Activated CD4-positive, alpha-beta memory T cell treated with anti-CD3 and anti-CD28 coated beads for 36 hours (primary cell): ENCODE data around the gene CACNG5. TPM values are rescaled to one million over a fixed set of nuclear protein-coding genes. Genes with fewer than 3 reads are reported as not detected.

ENCODE experiments used
- CTCF ChIA-PET: fragments of 350-600 bp; sonication (Branson Sonifier 250); formaldehyde crosslinking; loops from one replicate; lab custom pipeline; 2021; ENCODE audit warnings: antibody characterized with exemption, inconsistent platforms; lab: Charles Lee
- POLR2A ChIA-PET: fragments of 350-600 bp; sonication (Branson Sonifier 250); formaldehyde crosslinking; loops from one replicate; lab custom pipeline; 2021; ENCODE audit warnings: antibody characterized with exemption; lab: Charles Lee
- DNase-seq: peaks from one replicate; pipeline ENCODE4 v3.0.0-alpha.2; 2020
- H3K27ac Mint-ChIP-seq: one replicate; pipeline ENCODE4 v1.8.0; 2021; ENCODE audit warnings: mixed read lengths
- H3K27me3 Mint-ChIP-seq: one replicate; pipeline ENCODE4 v1.8.0; 2021; ENCODE audit warnings: mixed read lengths
- H3K36me3 Mint-ChIP-seq: one replicate; pipeline ENCODE4 v1.8.0; 2021; ENCODE audit warnings: mixed read lengths
- H3K4me1 Mint-ChIP-seq: one replicate; pipeline ENCODE4 v1.8.0; 2021; ENCODE audit warnings: low read depth, mixed read lengths
- H3K4me3 Mint-ChIP-seq: one replicate; pipeline ENCODE4 v1.8.0; 2021; ENCODE audit warnings: mild to moderate bottlenecking, mixed read lengths
- H3K9me3 Mint-ChIP-seq: one replicate; pipeline ENCODE4 v1.8.0; 2021; ENCODE audit warnings: mixed read lengths
- intact Hi-C: fragments of 100-400 bp; cut with micrococcal nuclease; formaldehyde crosslinking; loops from one replicate; pipeline ENCODE4 v1.15.1; 2023
- total RNA-seq, 2 experiments: library from RNA; stranded (reverse); gene quantifications; one replicate each; pipeline ENCODE4 v1.2.3, GENCODE V29; 2021

The CACNG5 gene
- total RNA-seq, 2 experiments from 2014 or later: not detected

DNA sequence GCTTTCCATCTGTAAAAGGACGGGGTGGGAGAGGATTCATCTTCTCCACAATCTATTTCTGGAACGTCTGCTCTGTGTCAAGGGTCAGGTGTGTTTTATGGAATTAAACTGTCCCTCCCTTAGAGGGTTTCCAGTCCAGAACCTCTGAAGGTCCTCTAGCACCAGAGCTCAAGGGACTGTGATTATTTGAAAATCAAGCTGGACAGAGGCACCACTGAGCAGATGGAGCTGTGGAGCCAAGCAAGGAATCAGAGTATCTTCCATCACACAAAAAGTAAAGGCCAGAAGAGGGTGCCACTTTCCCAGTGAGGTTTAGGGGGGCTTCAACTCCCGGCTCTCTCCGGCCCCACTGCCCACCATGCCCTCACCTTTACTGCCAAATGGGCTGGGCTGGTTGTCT lies 6.8 kb downstream of the CACNG5 start:
- no peaks in the 10 kb centered on the region for H3K36me3 Mint-ChIP-seq
- no peak overlapping the region for H3K4me3 Mint-ChIP-seq
- no peak for DNase-seq
- H3K9me3 Mint-ChIP-seq: peaks cover 11% of the 10 kb centered on the region
- ChIA-PET POLR2A (no interaction called here), CTCF (no interaction called here)
- H3K27ac Mint-ChIP-seq: no peak overlapping the region
- peaks cover 17% of the 10 kb centered on the region for H3K27me3 Mint-ChIP-seq
- intact Hi-C loops: no loop called here
- no peaks in the 10 kb centered on the region for H3K4me1 Mint-ChIP-seq

DNA sequence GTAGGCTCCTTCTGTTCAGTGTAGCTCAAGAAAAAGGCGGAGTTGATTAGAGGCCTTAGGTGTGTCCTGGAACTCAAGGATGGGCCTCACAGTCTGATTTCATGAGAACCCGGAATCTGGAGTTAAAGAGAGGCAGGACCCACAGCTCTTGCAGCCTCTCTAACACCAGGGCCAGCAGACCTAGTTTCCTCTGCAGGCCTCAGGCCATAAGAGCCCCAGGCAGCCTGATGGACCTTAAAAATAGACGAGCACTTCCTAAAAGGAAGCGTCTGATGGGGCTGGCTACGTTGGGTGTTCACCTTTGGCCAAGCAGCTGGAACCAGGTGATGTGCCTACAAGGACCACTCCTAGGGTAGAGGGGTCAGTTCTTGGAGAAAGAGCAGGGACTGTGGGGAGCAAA lies 7.6 kb downstream of the CACNG5 start:
- ChIA-PET CTCF (no interaction called here), POLR2A (no interaction called here)
- H3K4me1 Mint-ChIP-seq: no peaks in the 10 kb centered on the region
- H3K36me3 Mint-ChIP-seq: no peaks in the 10 kb centered on the region
- intact Hi-C loops: no loop called here
- H3K4me3 Mint-ChIP-seq: no peak overlapping the region
- peaks cover 13% of the 10 kb centered on the region for H3K9me3 Mint-ChIP-seq
- no peak overlapping the region for H3K27ac Mint-ChIP-seq
- DNase-seq: no peak
- H3K27me3 Mint-ChIP-seq: peaks cover 12% of the 10 kb centered on the region

DNA sequence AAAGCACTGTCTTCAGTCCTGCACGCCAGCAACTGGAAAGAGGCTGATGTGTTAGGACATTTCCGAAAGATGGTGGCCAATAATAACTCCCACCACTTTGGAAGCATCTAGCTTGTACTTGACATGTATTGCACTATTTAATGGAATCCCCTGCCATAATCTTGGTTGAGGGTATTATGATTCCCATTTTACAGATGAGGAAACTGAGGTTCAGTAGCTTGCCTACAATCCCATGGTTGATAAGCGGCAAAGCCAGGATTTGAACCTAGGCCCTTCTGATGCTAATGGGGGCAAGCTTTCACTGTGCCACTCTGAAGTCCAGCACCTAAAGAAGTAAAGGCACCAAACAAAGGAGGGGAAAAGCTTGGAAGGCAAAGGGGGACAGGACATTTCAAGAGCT lies 8.0 kb downstream of the CACNG5 start:
- H3K9me3 Mint-ChIP-seq: peaks cover 13% of the 10 kb centered on the region
- H3K27me3 Mint-ChIP-seq: peaks cover 11% of the 10 kb centered on the region
- H3K36me3 Mint-ChIP-seq: no peaks in the 10 kb centered on the region
- no peak overlapping the region for H3K27ac Mint-ChIP-seq
- ChIA-PET CTCF (no interaction called here), POLR2A (no interaction called here)
- DNase-seq: no peak
- intact Hi-C loops: no loop called here
- H3K4me3 Mint-ChIP-seq: no peak overlapping the region
- no peaks in the 10 kb centered on the region for H3K4me1 Mint-ChIP-seq

DNA sequence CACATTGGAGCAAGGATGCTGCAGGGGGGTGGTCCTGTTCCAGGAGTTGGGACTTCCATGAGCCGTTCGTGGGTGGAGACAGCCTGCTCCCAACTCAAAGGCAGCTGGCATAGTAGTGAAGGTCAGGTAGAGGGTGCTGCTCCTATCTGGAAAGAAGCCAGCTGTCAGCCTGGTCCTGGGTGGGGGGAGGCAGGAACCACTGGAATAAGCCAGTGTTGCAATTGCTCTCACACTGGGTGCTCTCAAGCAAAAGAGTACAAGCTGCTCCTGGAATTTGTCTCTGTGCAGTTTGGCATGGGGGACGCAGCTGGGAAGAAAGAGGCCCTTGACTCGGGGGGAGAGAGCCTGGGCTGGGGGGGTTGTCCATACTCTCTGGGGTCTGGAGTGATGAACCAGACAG lies 8.7 kb downstream of the CACNG5 start:
- Mint-ChIP-seq H3K9me3 (peaks cover 13% of the 10 kb centered on the region), H3K36me3 (no peaks in the 10 kb centered on the region), H3K4me1 (no peaks in the 10 kb centered on the region), H3K4me3 (no peak overlapping the region), H3K27me3 (peaks cover 11% of the 10 kb centered on the region), H3K27ac (no peak overlapping the region)
- DNase-seq: no peak
- intact Hi-C loops: no loop called here
- ChIA-PET CTCF (interaction anchor here (0.6 kb wide), 1 partner anchor 749 kb away, joined by 3 read pairs; no protein-coding TSS in a partner anchor), POLR2A (no interaction called here)

DNA sequence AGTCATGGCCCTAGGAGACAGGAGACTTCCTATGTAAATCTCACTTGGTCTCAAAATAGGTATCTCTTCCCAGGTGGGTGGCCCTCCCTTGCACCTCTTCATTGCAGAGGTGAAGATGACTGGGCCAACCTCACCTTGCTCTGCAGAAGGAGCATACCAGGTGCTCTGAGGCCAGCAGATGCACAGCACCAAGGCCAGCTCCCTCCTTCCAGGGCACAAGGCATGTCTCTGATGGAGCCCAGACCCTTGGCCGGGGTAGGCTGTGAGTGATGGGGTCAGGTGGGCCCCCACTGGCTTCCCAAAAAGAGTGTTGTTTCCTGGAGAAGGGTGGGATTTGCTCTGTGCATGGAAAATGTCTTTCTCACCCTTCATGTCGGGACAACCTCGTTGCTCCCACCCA lies 12.8 kb downstream of the CACNG5 start:
- CTCF ChIA-PET: no interaction called here

DNA sequence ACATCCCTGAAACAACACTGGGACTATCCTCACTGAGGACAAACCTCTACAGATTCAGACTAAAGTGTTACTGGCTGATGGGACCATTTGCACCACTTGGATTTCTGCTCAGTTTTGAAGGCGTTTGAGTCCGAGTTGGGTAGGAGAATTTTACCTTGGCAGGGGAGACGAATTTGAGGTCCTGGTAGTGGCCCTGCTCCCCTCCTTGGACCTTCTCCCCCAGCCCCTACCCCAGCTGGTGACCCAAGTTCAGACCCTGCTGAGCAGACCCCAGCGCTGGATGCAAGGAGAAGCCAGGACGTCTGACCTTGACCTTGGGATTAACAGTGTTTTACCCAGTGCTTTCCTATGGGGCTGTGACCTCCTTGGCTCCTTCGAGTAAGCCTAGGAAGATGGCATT lies 13.6 kb downstream of the CACNG5 start:
- POLR2A ChIA-PET: no interaction called here
- DNase-seq: no peak
- intact Hi-C loops: no loop called here
- Mint-ChIP-seq H3K36me3 (no peaks in the 10 kb centered on the region), H3K27ac (no peak overlapping the region), H3K27me3 (peaks cover 6% of the 10 kb centered on the region), H3K9me3 (peaks cover 13% of the 10 kb centered on the region), H3K4me1 (no peaks in the 10 kb centered on the region), H3K4me3 (no peak overlapping the region)
- CTCF ChIA-PET: no interaction called here

More for the DNA sequence above, 12.8 kb downstream of the CACNG5 start:
- POLR2A ChIA-PET: no interaction called here
- Mint-ChIP-seq H3K4me1 (no peaks in the 10 kb centered on the region), H3K27ac (no peak overlapping the region), H3K4me3 (no peak overlapping the region), H3K36me3 (no peaks in the 10 kb centered on the region), H3K9me3 (peaks cover 13% of the 10 kb centered on the region), H3K27me3 (peaks cover 8% of the 10 kb centered on the region)
- intact Hi-C loops: no loop called here
- DNase-seq: no peak

DNA sequence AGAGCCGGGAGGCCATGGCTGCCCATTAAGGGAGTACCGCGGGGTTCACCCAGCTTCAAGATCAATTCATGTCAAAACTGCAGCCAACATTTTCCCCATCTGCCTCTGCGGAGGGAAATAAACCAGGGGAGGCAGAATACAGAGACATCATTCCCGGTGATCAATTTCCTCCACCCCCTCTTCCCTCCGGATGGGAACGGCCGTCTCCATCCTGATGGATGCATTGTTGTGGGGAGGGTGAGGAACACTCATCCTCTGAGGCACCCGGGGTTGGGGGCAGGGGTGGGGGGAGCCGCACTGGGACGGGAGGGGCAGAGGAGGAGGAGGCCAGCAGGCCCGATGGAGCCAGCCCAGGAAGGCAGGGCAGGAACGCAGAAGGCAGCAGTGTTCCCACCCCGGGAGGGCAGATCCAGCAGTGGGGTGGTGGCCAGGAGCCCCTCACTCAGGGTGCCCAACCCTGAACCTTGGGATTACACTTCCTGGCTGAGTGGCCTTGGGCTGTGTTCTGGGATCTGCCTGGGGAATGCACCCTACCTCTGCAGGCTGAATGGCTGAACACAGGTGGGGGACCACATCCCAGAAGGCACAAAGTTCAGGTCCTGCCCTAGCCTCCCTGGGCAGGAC lies 14.2 kb downstream of the CACNG5 start:
- no peak for DNase-seq
- peaks cover 13% of the 10 kb centered on the region for H3K9me3 Mint-ChIP-seq
- POLR2A ChIA-PET: no interaction called here
- CTCF ChIA-PET: no interaction called here
- no peak overlapping the region for H3K27ac Mint-ChIP-seq
- H3K27me3 Mint-ChIP-seq: peaks cover 5% of the 10 kb centered on the region
- no peak overlapping the region for H3K4me3 Mint-ChIP-seq
- intact Hi-C loops: no loop called here
- no peaks in the 10 kb centered on the region for H3K4me1 Mint-ChIP-seq
- no peaks in the 10 kb centered on the region for H3K36me3 Mint-ChIP-seq

DNA sequence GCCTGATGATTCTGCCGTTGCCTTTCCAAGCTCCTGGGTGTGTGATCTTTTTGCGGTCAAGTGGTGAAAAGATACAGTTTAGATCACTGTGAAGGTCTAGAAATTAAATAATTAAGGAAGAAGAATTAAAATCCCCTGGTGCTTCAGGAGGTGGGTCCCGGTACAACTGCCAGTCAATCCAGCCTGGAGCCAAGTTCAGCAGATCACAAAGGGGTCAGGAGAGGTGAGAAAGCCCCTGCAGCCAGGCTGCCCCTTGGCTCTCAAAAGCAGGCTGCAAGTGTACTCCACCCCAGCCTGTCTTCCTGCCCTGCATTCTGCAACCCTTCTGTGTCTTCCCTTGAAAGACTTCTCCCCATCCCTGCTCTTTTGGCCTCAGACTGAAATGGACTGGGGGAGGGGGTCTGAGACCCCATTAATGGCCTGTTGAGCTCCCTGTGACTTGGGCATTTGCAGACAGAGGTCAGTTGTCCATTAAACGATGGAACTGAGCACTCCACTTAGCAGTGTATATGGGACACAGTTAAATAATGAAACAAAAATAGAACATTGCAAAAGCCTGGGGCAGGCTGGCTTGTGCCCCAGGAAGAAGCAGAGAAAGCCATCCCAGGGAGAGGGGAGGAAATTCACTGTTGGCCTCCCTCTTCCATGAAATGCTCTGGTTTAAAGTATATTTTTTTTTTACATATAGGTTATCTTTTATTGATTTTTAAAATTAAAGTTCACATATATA lies 15.1 kb downstream of the CACNG5 start:
- no peak overlapping the region for H3K27ac Mint-ChIP-seq
- H3K9me3 Mint-ChIP-seq: peaks cover 17% of the 10 kb centered on the region
- ChIA-PET CTCF (interaction anchor here (1.5 kb wide), 1 partner anchor 20 kb away, joined by 3 read pairs; no protein-coding TSS in a partner anchor), POLR2A (no interaction called here)
- intact Hi-C loops: no loop called here
- H3K4me3 Mint-ChIP-seq: no peak overlapping the region
- H3K4me1 Mint-ChIP-seq: no peaks in the 10 kb centered on the region
- no peaks in the 10 kb centered on the region for H3K36me3 Mint-ChIP-seq
- peaks cover 2% of the 10 kb centered on the region for H3K27me3 Mint-ChIP-seq
- DNase-seq: no peak

DNA sequence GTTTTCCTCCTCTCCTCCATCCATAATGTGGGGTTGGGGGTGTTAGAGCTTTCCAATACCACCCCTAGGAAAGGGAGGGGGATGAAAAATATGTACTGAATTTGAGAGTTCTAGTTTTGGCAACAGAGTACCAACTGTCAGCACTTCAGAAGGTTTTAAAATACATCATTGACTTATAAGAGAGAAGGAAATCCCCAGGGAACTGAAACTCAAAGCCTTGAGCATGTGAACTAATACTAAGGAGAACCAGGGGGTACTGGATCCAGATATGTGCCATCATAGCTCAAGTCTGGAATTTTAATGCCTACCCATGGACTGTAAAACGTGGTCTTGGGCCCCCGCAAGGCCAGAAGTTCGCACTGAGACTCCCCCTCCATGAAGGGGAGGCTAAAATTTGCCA lies 15.8 kb downstream of the CACNG5 start:
- CTCF ChIA-PET: interaction anchor here (1.2 to 1.5 kb wide), 2 partner anchors 9 to 21 kb away, joined by 3 read pairs; no protein-coding TSS in a partner anchor
- H3K27me3 Mint-ChIP-seq: peaks cover 2% of the 10 kb centered on the region
- DNase-seq: no peak

DNA sequence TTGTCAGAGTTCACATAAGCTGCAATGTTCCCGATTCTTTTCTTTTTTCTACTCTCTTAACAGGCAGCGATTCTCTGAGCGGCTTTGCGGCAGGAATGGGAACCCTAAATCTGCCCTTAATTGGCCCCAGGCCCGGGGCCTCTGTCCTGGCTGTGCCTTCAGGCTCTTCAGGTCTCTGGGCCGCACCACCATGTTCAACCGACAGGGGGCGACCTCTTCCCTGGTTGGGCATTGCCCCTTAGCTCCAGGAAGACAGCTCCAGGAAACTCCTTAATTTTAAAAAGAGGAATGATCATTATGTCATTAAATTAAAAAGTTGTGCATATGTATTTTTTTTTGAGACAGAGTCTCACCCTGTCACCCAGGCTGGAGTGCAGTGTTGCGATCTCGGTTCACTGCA lies 20.3 kb downstream of the CACNG5 start:
- CTCF ChIA-PET: interaction anchor here (0.6 to 0.7 kb wide), 5 partner anchors 10 to 1561 kb away, joined by 3 to 4 read pairs (median 3); no protein-coding TSS in a partner anchor
- Mint-ChIP-seq H3K9me3 (peaks cover 4% of the 10 kb centered on the region), H3K4me1 (no peaks in the 10 kb centered on the region), H3K27me3 (no peaks in the 10 kb centered on the region), H3K36me3 (no peaks in the 10 kb centered on the region), H3K4me3 (no peak overlapping the region), H3K27ac (no peak overlapping the region)
- DNase-seq: peak; percentile 60
- intact Hi-C loops: no loop called here
- POLR2A ChIA-PET: no interaction called here

More for the DNA sequence above, 15.8 kb downstream of the CACNG5 start:
- intact Hi-C loops: no loop called here
- peaks cover 17% of the 10 kb centered on the region for H3K9me3 Mint-ChIP-seq
- no peaks in the 10 kb centered on the region for H3K4me1 Mint-ChIP-seq
- POLR2A ChIA-PET: interaction anchor here (0.5 kb wide), 1 partner anchor 772 kb away, joined by 3 read pairs; no protein-coding TSS in a partner anchor
- H3K4me3 Mint-ChIP-seq: no peak overlapping the region
- no peaks in the 10 kb centered on the region for H3K36me3 Mint-ChIP-seq
- no peak overlapping the region for H3K27ac Mint-ChIP-seq

DNA sequence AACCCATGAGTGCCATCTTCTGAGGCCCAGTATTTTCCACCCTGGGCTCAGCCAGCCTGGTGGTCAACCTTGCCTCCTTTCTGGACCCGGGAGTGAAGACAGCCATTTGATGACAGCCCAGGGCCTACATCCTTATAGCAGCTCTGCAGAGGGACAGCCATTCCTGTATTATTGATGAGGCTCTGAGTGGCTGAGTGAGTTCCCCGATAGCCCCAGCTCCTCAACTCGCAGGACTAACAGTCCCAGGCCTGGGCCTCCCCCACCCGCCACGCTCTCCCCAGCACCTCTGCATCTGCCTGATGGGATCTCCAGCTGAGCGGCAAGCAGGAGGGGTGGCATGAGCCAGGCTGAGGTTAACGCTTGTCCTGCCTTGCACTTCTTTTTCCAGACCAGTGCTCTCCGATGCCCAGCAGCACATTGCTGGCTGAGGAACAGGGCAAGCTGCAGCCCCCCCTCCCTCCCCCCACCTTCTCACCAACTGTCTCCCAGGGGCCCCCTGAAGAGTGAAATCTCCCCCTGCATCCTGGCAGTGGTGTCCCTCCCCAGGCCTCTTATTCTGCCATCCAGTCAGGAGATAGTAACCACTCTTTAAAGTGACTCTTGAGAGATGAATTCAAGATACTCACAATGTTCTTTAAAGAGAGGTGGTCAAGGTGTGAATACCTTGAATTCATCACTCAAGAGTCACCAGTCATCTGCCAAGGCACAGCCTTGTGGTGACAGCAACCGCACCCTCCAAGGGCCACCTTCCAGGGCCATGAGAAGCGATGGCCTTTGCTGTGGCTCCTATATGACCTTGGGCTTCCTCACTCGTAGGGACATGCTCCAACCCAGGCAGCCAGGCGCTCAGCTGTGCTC lies 23.5 kb downstream of the CACNG5 start:
- H3K27ac Mint-ChIP-seq: no peak overlapping the region
- no peak for DNase-seq

DNA sequence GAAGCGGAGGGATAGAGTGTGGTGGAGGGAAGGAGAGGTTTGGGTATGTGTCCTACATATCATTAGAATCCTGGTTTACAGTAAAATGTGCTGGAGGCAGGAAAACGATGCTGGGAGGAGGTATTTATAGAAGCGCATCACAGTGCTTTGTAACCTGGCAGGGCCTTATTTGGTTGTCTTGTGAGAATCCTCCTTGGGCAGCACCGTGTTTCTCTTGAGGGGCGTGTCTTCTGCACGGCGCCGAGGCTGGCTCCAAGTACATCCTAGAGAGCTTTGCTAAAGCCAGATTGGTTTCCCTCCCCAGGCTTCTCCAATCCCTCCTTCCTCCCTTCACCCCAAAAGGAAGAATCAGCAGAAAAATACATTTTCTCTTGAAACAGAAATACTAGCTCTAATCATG lies 24.4 kb downstream of the CACNG5 start:
- intact Hi-C loops: no loop called here
- Mint-ChIP-seq H3K36me3 (no peaks in the 10 kb centered on the region), H3K9me3 (peaks cover 15% of the 10 kb centered on the region), H3K27me3 (peaks cover 5% of the 10 kb centered on the region), H3K4me1 (peaks cover 2% of the 10 kb centered on the region), H3K27ac (no peak overlapping the region), H3K4me3 (no peak overlapping the region)
- ChIA-PET CTCF (interaction anchor here (0.7 kb wide), 1 partner anchor 659 kb away, joined by 4 read pairs; no protein-coding TSS in a partner anchor), POLR2A (no interaction called here)
- DNase-seq: no peak

More for the DNA sequence above, 23.5 kb downstream of the CACNG5 start:
- no peak overlapping the region for H3K4me3 Mint-ChIP-seq
- no peaks in the 10 kb centered on the region for H3K36me3 Mint-ChIP-seq
- intact Hi-C loops: no loop called here
- peaks cover 6% of the 10 kb centered on the region for H3K9me3 Mint-ChIP-seq
- ChIA-PET POLR2A (no interaction called here), CTCF (no interaction called here)
- peaks cover under 1% of the 10 kb centered on the region for H3K27me3 Mint-ChIP-seq
- H3K4me1 Mint-ChIP-seq: peaks cover 2% of the 10 kb centered on the region
